GM12878 (cell line): ENCODE measurements around the gene UBASH3A. TPM values are rescaled to one million over a fixed set of nuclear protein-coding genes. Genes with fewer than 3 reads are reported as not detected.

Source experiments
- BACH1 ChIP-seq: fragments of 450-650 bp; IDR thresholded peaks from 2 replicates; pipeline ENCODE4 v1.6.1; 2017; ENCODE audit warnings: mild to moderate bottlenecking, borderline replicate concordance
- BCL11A ChIP-seq: IDR thresholded peaks from 2 replicates; pipeline ENCODE4 v1.6.1; 2011; ENCODE audit warnings: low read depth, low read length
- CHD1 ChIP-seq: IDR thresholded peaks from 2 replicates; pipeline ENCODE4 v1.6.1; 2012; ENCODE audit warnings: low read depth, low read length, improper control_type of control experiment
- CTCF ChIP-seq, 3 experiments: IDR thresholded peaks in 2 of 3; conservative IDR thresholded peaks in 1 of 3; 2 replicates each; pipeline ENCODE4 v1.5.1; 2011; ENCODE audit warnings: low read depth in 3 of 3, low read length in 3 of 3, mild to moderate bottlenecking in 3 of 3, control low read depth in 2 of 3, moderate library complexity in 2 of 3, inconsistent platforms in 1 of 3, mixed read lengths in 1 of 3; ENCODE audit not compliant: control insufficient read depth in 2 of 3, insufficient read depth in 1 of 3; ENCODE audit errors: extremely low read depth in 1 of 3
- EGR1 ChIP-seq, 2 experiments: IDR thresholded peaks; 1 replicate in 1 of 2; 2 replicates in 1 of 2; pipeline ENCODE4 v1.6.1; 2011 to 2012; ENCODE audit warnings: low read depth in 2 of 2, low read length in 2 of 2, borderline replicate concordance in 1 of 2, mild to moderate bottlenecking in 1 of 2, moderate library complexity in 1 of 2
- ESRRA ChIP-seq: IDR thresholded peaks from 2 replicates; pipeline ENCODE4 v1.6.1; 2012; ENCODE audit warnings: mild to moderate bottlenecking, low read length, improper control_type of control experiment
- EZH2 ChIP-seq: IDR thresholded peaks from 2 replicates; pipeline ENCODE4 v1.6.1; 2012; ENCODE audit warnings: low read depth, mild to moderate bottlenecking, control low read depth, inconsistent platforms, low read length, borderline replicate concordance; ENCODE audit not compliant: control insufficient read depth
- FOXK2 ChIP-seq: fragments of 450-650 bp; IDR thresholded peaks from 2 replicates; pipeline ENCODE4 v1.6.1; 2017; ENCODE audit warnings: mild to moderate bottlenecking, moderate library complexity
- GATAD2B ChIP-seq: fragments of 450-650 bp; conservative IDR thresholded peaks from 2 replicates; pipeline ENCODE4 v1.6.1; 2017; ENCODE audit warnings: low read depth, mild to moderate bottlenecking, moderate library complexity
- KLF5 ChIP-seq: fragments of 450-650 bp; IDR thresholded peaks from 2 replicates; pipeline ENCODE4 v1.6.1; 2014; ENCODE audit warnings: mild to moderate bottlenecking; ENCODE audit not compliant: partially characterized antibody
- PAX5 ChIP-seq: IDR thresholded peaks from 2 replicates; pipeline ENCODE4 v1.6.1; 2011; ENCODE audit warnings: low read depth, low read length, borderline replicate concordance
- PML ChIP-seq: IDR thresholded peaks from 2 replicates; pipeline ENCODE4 v1.6.1; 2012; ENCODE audit warnings: low read length, inconsistent platforms
- SIN3A ChIP-seq: IDR thresholded peaks from 2 replicates; pipeline ENCODE4 v1.6.1; 2012; ENCODE audit warnings: low read depth, low read length, improper control_type of control experiment
- SMC3 ChIP-seq: IDR thresholded peaks from 2 replicates; pipeline ENCODE4 v1.6.1; 2011; ENCODE audit warnings: low read length, improper control_type of control experiment, borderline replicate concordance
- SREBF2 ChIP-seq: IDR thresholded peaks from 2 replicates; pipeline ENCODE4 v1.6.1; 2012; ENCODE audit warnings: mild to moderate bottlenecking, low read length
- TCF12 ChIP-seq: IDR thresholded peaks from 2 replicates; pipeline ENCODE4 v1.6.1; 2011; ENCODE audit warnings: low read depth, mild to moderate bottlenecking, low read length
- ZNF207 ChIP-seq: fragments of 450-650 bp; IDR thresholded peaks from 2 replicates; pipeline ENCODE4 v1.6.1; 2014; ENCODE audit warnings: antibody characterized with exemption, mild to moderate bottlenecking, borderline replicate concordance
- ZNF274 ChIP-seq: IDR thresholded peaks from one replicate; pipeline ENCODE4 v1.8.0; 2011; ENCODE audit not compliant: insufficient read length, insufficient read depth
- ZNF622 ChIP-seq: fragments of 450-650 bp; IDR thresholded peaks from 2 replicates; pipeline ENCODE4 v1.6.1; 2017; ENCODE audit warnings: mild to moderate bottlenecking, inconsistent platforms
- ZSCAN29 ChIP-seq: fragments of 450-650 bp; IDR thresholded peaks from 2 replicates; pipeline ENCODE4 v1.6.1; 2017; ENCODE audit warnings: mild to moderate bottlenecking, moderate library complexity
- polyA plus RNA-seq, 11 experiments: library from polyadenylated mRNA; depleted of rRNA in 4 of 11; unstranded in 6 of 11; stranded (reverse) in 5 of 11; fragments of >200 nt; fragmentation: Nextera tagmentation in 4 of 11; fragmentation: Illumina TruSeq in 1 of 11; extraction: Ambion mirVana in 4 of 11; extraction: Trizol in 1 of 11; gene quantifications; 1 replicate in 1 of 11; 2 replicates in 10 of 11; pipeline versions ENCODE4 v1.2.1 to v1.2.3, GENCODE V29; 2011 to 2016; ENCODE audit warnings: inconsistent platforms in 2 of 11, missing spikeins in 2 of 11, low read depth in 1 of 11
- total RNA-seq, 4 experiments: library from RNA; depleted of rRNA in 3 of 4; stranded (reverse); fragments of >200 nt in 3 of 4; fragmentation: Illumina TruSeq in 1 of 4; extraction: Trizol in 1 of 4; gene quantifications; 2 replicates each; pipeline versions ENCODE4 v1.2.1 to v1.2.3, GENCODE V29; 2013 to 2021
- TF ChIP-seq, protein P1 (sequence below): fragments of 150-350 bp; IDR thresholded peaks from 2 replicates; pipeline ENCODE4 v1.6.1; 2016; ENCODE audit warnings: low read depth, low read length
- TF ChIP-seq, protein P2 (sequence below): fragments of 450-650 bp; IDR thresholded peaks from 2 replicates; pipeline ENCODE4 v1.6.1; 2017; ENCODE audit warnings: borderline replicate concordance
- TF ChIP-seq, protein P3 (sequence below): IDR thresholded peaks from 2 replicates; pipeline ENCODE4 v1.6.1; 2011; ENCODE audit warnings: low read depth, low read length, improper control_type of control experiment, borderline replicate concordance

The UBASH3A gene
- total and polyA plus RNA-seq, 10 of the 15 experiments (the other 5 are each of a cell fraction or from before 2014, with no cell fraction given), result 0.04 to 0.39 (median 0.23) TPM; not detected in 1

GRCh38 chr21:42465008-42465802 is 61.5 kb downstream of the UBASH3A start (continued):
- peak; percentile 70; the same call in 1 of the 2 replicates for TF ChIP-seq PAX5
- TF ChIP-seq, protein P1, sequence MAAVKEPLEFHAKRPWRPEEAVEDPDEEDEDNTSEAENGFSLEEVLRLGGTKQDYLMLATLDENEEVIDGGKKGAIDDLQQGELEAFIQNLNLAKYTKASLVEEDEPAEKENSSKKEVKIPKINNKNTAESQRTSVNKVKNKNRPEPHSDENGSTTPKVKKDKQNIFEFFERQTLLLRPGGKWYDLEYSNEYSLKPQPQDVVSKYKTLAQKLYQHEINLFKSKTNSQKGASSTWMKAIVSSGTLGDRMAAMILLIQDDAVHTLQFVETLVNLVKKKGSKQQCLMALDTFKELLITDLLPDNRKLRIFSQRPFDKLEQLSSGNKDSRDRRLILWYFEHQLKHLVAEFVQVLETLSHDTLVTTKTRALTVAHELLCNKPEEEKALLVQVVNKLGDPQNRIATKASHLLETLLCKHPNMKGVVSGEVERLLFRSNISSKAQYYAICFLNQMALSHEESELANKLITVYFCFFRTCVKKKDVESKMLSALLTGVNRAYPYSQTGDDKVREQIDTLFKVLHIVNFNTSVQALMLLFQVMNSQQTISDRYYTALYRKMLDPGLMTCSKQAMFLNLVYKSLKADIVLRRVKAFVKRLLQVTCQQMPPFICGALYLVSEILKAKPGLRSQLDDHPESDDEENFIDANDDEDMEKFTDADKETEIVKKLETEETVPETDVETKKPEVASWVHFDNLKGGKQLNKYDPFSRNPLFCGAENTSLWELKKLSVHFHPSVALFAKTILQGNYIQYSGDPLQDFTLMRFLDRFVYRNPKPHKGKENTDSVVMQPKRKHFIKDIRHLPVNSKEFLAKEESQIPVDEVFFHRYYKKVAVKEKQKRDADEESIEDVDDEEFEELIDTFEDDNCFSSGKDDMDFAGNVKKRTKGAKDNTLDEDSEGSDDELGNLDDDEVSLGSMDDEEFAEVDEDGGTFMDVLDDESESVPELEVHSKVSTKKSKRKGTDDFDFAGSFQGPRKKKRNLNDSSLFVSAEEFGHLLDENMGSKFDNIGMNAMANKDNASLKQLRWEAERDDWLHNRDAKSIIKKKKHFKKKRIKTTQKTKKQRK, result no peak
- TF ChIP-seq GATAD2B, result peak; percentile 92
- TF ChIP-seq FOXK2, result no peak
- TF ChIP-seq SIN3A, result no peak
- peak; percentile 9; the same call in 1 of the 2 replicates for TF ChIP-seq BCL11A
- TF ChIP-seq ESRRA, result no peak
- TF ChIP-seq ZNF207, result no peak
- TF ChIP-seq ZNF274, result no peak
- no peak for TF ChIP-seq CHD1
- no peak for TF ChIP-seq BACH1
- no peak for TF ChIP-seq SREBF2
- peak; percentile 90 for TF ChIP-seq TCF12
- no peak for TF ChIP-seq CTCF (IDR thresholded peaks at IDR 0.05 in 2 of 3, conservative IDR thresholded peaks at IDR 0.05 in 1 of 3; ENCODE audit: control insufficient read depth in 2 of 3, extremely low read depth in 1 of 3, insufficient read depth in 1 of 3, low read depth in 3 of 3, low read length in 3 of 3)
- peak; percentile 49; the same call in 1 of the 2 replicates for TF ChIP-seq ZSCAN29
- TF ChIP-seq EZH2, result no peak
- 0 out of 2 replicates have a peak, but pooled peaks have one; percentile 2 for TF ChIP-seq SMC3
- no peak for TF ChIP-seq KLF5
- TF ChIP-seq, protein P2, sequence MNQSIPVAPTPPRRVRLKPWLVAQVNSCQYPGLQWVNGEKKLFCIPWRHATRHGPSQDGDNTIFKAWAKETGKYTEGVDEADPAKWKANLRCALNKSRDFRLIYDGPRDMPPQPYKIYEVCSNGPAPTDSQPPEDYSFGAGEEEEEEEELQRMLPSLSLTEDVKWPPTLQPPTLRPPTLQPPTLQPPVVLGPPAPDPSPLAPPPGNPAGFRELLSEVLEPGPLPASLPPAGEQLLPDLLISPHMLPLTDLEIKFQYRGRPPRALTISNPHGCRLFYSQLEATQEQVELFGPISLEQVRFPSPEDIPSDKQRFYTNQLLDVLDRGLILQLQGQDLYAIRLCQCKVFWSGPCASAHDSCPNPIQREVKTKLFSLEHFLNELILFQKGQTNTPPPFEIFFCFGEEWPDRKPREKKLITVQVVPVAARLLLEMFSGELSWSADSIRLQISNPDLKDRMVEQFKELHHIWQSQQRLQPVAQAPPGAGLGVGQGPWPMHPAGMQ, result peak; percentile 78; the same call in 1 of the 2 replicates
- no peak for TF ChIP-seq ZNF622
- TF ChIP-seq, protein P3, sequence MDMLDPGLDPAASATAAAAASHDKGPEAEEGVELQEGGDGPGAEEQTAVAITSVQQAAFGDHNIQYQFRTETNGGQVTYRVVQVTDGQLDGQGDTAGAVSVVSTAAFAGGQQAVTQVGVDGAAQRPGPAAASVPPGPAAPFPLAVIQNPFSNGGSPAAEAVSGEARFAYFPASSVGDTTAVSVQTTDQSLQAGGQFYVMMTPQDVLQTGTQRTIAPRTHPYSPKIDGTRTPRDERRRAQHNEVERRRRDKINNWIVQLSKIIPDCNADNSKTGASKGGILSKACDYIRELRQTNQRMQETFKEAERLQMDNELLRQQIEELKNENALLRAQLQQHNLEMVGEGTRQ, result no peak
- TF ChIP-seq PML, result no peak
- TF ChIP-seq EGR1 (IDR thresholded peaks at IDR 0.05; ENCODE audit: borderline replicate concordance in 1 of 2, low read depth in 2 of 2, low read length in 2 of 2), result peak in 1 of 2 experiments; percentile 21; a peak in 1 of 3 replicates
